ENCODE data around the gene LRRFIP1. TPM values are rescaled to one million over a fixed set of nuclear protein-coding genes. Genes with fewer than 3 reads are reported as not detected.
A peak's percentile ranks its signal among the peaks of the same experiment; 100 is the strongest.

LRRFIP1 gene
- total and polyA plus RNA-seq, 10 donors: 40.4 to 164 (median 124) TPM

DNA sequence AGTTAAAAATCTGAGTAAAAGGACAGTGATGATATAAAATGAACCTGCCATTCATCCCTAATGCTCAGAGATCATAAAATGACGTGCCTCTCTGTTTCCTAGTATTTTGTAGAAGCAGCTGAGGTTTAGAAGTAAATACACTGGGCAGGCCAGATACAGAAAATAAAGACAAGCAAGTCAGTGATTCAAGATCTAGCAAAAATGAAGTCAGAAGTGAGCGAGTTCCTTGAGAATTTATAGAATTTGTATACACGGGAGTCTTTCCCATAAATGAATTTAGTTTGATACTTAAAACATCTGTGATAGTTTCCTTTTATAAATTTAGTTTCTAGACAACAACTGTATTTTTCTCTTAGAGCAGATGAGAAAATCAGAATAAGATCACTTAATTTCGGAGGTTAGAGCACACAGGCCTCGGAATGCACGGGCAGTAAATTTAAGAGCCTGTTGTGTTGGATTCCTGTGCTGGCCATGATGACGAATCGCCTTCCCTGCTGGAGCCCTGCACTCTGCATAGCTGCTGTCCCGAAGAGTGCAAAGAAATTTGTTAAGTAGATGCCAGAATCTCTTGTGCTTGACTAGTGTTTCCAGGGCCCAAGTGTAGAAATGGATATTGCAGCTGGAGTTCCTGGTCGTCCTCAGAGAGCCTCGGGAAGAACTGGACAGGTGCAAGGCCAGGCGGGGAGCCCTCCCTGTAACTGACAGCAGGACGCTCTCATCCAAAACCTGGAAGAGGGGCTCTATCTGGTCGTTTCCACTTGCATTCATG is 87.5 kb downstream of the LRRFIP1 start:
- Histone ChIP-seq H3K27me3 (replicated peaks in 1 of 7) (no peaks in the 10 kb centered on the region), H3K4me3 (peak overlapping the region in 1 of 8 donors; percentile 9), H3K36me3 (peaks cover 0 to 59% (median 21%) of the 10 kb centered on the region in 6 donors), H3K4me1 (peaks cover 8 to 94% (median 41%) of the 10 kb centered on the region in 6 donors), H3K9me3 (no peaks in the 10 kb centered on the region), H3K27ac (peak overlapping the region in 5 of 8 donors; percentile 35 to 62 (median 41))
- 61 to 80% (median 74%) methylated on average over 14 of the region's 14 CpGs for WGBS, 5 donors
- TF ChIP-seq POLR2A (IDR thresholded peaks at IDR 0.05) (no peak), CTCF (IDR thresholded peaks at IDR 0.05 in 8 of 11, conservative IDR thresholded peaks at IDR 0.05 in 3 of 11) (no peak), POLR2AphosphoS5 (IDR thresholded peaks at IDR 0.05) (no peak)
- intact Hi-C loops (cut with DNase I; ENCODE audit: low total_unique reads): no loop called here
- no peak for DNase-seq

DNA sequence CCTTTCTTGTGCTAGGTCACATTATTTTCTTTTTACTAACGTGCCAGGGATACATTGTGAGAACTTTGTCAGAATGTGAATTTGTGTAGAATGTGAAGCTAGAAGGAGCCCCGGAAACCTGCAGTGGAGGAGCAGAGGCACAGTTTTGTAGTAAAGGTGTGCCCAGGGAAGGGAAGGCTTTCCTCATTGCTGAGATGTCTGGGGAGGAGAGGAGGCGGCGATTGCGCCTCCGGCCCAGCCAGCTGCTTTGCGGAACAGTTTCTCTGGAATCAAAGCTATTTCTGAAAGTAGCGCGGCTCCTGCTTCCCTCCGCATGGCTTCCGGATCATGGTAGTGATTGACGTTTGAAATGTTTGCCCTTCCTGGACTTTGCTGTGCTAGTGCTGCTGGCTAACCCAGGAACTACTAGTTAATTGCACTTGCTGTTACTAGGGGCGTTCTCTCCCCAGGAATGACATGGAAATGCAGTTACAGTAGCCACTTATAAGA is 88.1 kb downstream of the LRRFIP1 start:
- H3K4me1 ChIP-seq: peaks cover 8 to 89% (median 40%) of the 10 kb centered on the region in 6 donors
- no peaks in the 10 kb centered on the region for H3K9me3 ChIP-seq
- no peaks in the 10 kb centered on the region for H3K27me3 ChIP-seq (replicated peaks in 1 of 7)
- peaks cover 0 to 58% (median 17%) of the 10 kb centered on the region in 6 donors for H3K36me3 ChIP-seq
- peak overlapping the region in 1 of 8 donors; percentile 9 for H3K4me3 ChIP-seq
- WGBS, 5 donors: 20 to 40% (median 31%) methylated on average over 8 to 13 of the region's 13 CpGs
- intact Hi-C loops (cut with DNase I; ENCODE audit: low total_unique reads): no loop called here
- no peak for DNase-seq
- TF ChIP-seq POLR2A (IDR thresholded peaks at IDR 0.05) (no peak), CTCF (IDR thresholded peaks at IDR 0.05 in 8 of 11, conservative IDR thresholded peaks at IDR 0.05 in 3 of 11) (no peak), POLR2AphosphoS5 (IDR thresholded peaks at IDR 0.05) (peak in 1 of 3 donors; percentile 28)
- peak overlapping the region in 5 of 8 donors; percentile 35 to 62 (median 41) for H3K27ac ChIP-seq

- Histone ChIP-seq H3K4me3 (no peak overlapping the region), H3K27ac (peak overlapping the region in 5 of 8 donors; percentile 35 to 62 (median 41)), H3K4me1 (peaks cover 8 to 86% (median 38%) of the 10 kb centered on the region in 6 donors), H3K9me3 (no peaks in the 10 kb centered on the region), H3K27me3 (replicated peaks in 1 of 7) (no peaks in the 10 kb centered on the region), H3K36me3 (peaks cover 0 to 58% (median 15%) of the 10 kb centered on the region in 6 donors)
- intact Hi-C loops (cut with DNase I; ENCODE audit: low total_unique reads): no loop called here
- TF ChIP-seq CTCF (IDR thresholded peaks at IDR 0.05 in 8 of 11, conservative IDR thresholded peaks at IDR 0.05 in 3 of 11) (no peak), POLR2AphosphoS5 (IDR thresholded peaks at IDR 0.05) (no peak), POLR2A (IDR thresholded peaks at IDR 0.05) (no peak)
- DNase-seq: no peak
Measured at GRCh38 chr2:237716011-237716410, 88.6 kb downstream of the LRRFIP1 start.

Measured in spleen (tissue), 11 donors.